Neural progenitor cell (in vitro differentiated cells): ENCODE measurements around the gene AOC2. TPM values are rescaled to one million over a fixed set of nuclear protein-coding genes. Genes with fewer than 3 reads are reported as not detected.
A peak's percentile ranks its signal among the peaks of the same experiment; 100 is the strongest.

Experiments used
- DNase-seq: peaks from one replicate; pipeline ENCODE4 v3.0.0-alpha.2; 2016; ENCODE audit warnings: low spot score
- H2AFZ ChIP-seq: fragments of 200-600 bp; sonication (generic); replicated peaks from 2 replicates; pipeline ENCODE4 v1.6.1; 2016; ENCODE audit warnings: antibody characterized with exemption
- H3F3A ChIP-seq: fragments of 200-600 bp; sonication (generic); 2 replicates; pipeline ENCODE4 v1.6.1; 2016; ENCODE audit warnings: antibody characterized with exemption, low read depth
- H3K27ac ChIP-seq: fragments of 200-600 bp; sonication (generic); 2 replicates; pipeline ENCODE4 v1.5.1; 2016; ENCODE audit warnings: mild to moderate bottlenecking
- H3K27me3 ChIP-seq: fragments of 200-600 bp; sonication (generic); 2 replicates; pipeline ENCODE4 v1.6.1; 2016; ENCODE audit warnings: mild to moderate bottlenecking, moderate library complexity
- H3K36me3 ChIP-seq: fragments of 200-600 bp; sonication (generic); 2 replicates; pipeline ENCODE4 v1.5.1; 2016
- H3K4me1 ChIP-seq: fragments of 200-600 bp; sonication (generic); 2 replicates; pipeline ENCODE4 v1.6.1; 2016; ENCODE audit warnings: mixed run types
- H3K4me2 ChIP-seq: fragments of 200-600 bp; sonication (generic); 2 replicates; pipeline ENCODE4 v1.6.1; 2016
- H3K4me3 ChIP-seq: fragments of 200-600 bp; sonication (generic); 2 replicates; pipeline ENCODE4 v1.5.1; 2016
- H3K79me2 ChIP-seq: fragments of 200-600 bp; sonication (generic); 2 replicates; pipeline ENCODE4 v1.6.1; 2016; ENCODE audit warnings: low read depth
- H3K9ac ChIP-seq: fragments of 200-600 bp; sonication (generic); 2 replicates; pipeline ENCODE4 v1.6.1; 2016
- H3K9me3 ChIP-seq: fragments of 200-600 bp; sonication (generic); 2 replicates; pipeline ENCODE4 v1.5.1; 2016; ENCODE audit warnings: low read depth
- H4K20me1 ChIP-seq: fragments of 200-600 bp; sonication (generic); 2 replicates; pipeline ENCODE4 v1.6.1; 2016; ENCODE audit warnings: low read depth
- H3K27ac Mint-ChIP-seq: 3 replicates; pipeline ENCODE4 v1.8.0; 2021; ENCODE audit warnings: mixed read lengths
- H3K27me3 Mint-ChIP-seq: 2 replicates; pipeline ENCODE4 v1.8.0; 2022; ENCODE audit warnings: low read depth, mild to moderate bottlenecking, inconsistent platforms, moderate library complexity, mixed read lengths; ENCODE audit not compliant: insufficient read depth
- H3K36me3 Mint-ChIP-seq: 3 replicates; pipeline ENCODE4 v1.8.0; 2021; ENCODE audit warnings: mixed read lengths
- H3K4me1 Mint-ChIP-seq: 3 replicates; pipeline ENCODE4 v1.8.0; 2021; ENCODE audit warnings: mixed read lengths
- H3K4me3 Mint-ChIP-seq: 3 replicates; pipeline ENCODE4 v1.8.0; 2021; ENCODE audit warnings: mild to moderate bottlenecking, moderate library complexity, mixed read lengths
- H3K9me3 Mint-ChIP-seq: 3 replicates; pipeline ENCODE4 v1.8.0; 2020; ENCODE audit warnings: mixed read lengths
- CTCF ChIP-seq: fragments of 200-600 bp; sonication (generic); IDR thresholded peaks from 2 replicates; pipeline ENCODE4 v1.5.1; 2017; ENCODE audit warnings: antibody characterized with exemption, mild to moderate bottlenecking
- EZH2 ChIP-seq: fragments of 200-600 bp; sonication (generic); IDR thresholded peaks from 2 replicates; pipeline ENCODE4 v1.6.1; 2017; ENCODE audit warnings: antibody characterized with exemption, mild to moderate bottlenecking, moderate library complexity
- EZH2phosphoT487 ChIP-seq: fragments of 200-600 bp; sonication (generic); IDR thresholded peaks from 2 replicates; pipeline ENCODE4 v1.6.1; 2017; ENCODE audit warnings: antibody characterized with exemption
- total RNA-seq: library from RNA; depleted of rRNA; stranded (reverse); fragments of >200 nt; gene quantifications from 2 replicates; pipeline ENCODE4 v1.2.3, GENCODE V29; 2015; ENCODE audit warnings: low replicate concordance

AOC2 gene
- total RNA-seq, 1 donor from 2014 or later: 1.2 TPM

GRCh38 chr17:42796066-42796758, 48.2 kb upstream of the AOC2 start:
- Histone ChIP-seq H3F3A (no peaks in the 10 kb centered on the region), H3K9me3 (no peaks in the 10 kb centered on the region), H3K27me3 (peaks cover 17% of the 10 kb centered on the region), H3K36me3 (no peaks in the 10 kb centered on the region), H3K9ac (no peak overlapping the region), H3K79me2 (peaks cover 16% of the 10 kb centered on the region), H3K4me2 (no peak overlapping the region), H3K4me1 (peaks cover 7% of the 10 kb centered on the region), H4K20me1 (no peaks in the 10 kb centered on the region), H3K4me3 (no peak overlapping the region), H2AFZ (no peak overlapping the region), H3K27ac (no peak overlapping the region)
- TF ChIP-seq EZH2phosphoT487: no peak
- no peak for TF ChIP-seq CTCF
- no peak for TF ChIP-seq EZH2
- DNase-seq: no peak
- Mint-ChIP-seq H3K36me3 (peaks cover 14% of the 10 kb centered on the region), H3K9me3 (peaks cover 3% of the 10 kb centered on the region), H3K27me3 (peaks cover 21% of the 10 kb centered on the region), H3K4me3 (peak overlapping the region; percentile 75), H3K4me1 (peaks cover 9% of the 10 kb centered on the region), H3K27ac (no peak overlapping the region)

- Histone ChIP-seq H3K9ac (peak overlapping the region; percentile 73), H3K9me3 (no peaks in the 10 kb centered on the region), H3K4me2 (peak overlapping the region; percentile 92), H3K27ac (no peak overlapping the region), H4K20me1 (no peaks in the 10 kb centered on the region), H3F3A (no peaks in the 10 kb centered on the region), H3K27me3 (peaks cover 24% of the 10 kb centered on the region), H3K4me3 (peak overlapping the region; percentile 87), H3K36me3 (no peaks in the 10 kb centered on the region), H3K4me1 (peaks cover 7% of the 10 kb centered on the region), H3K79me2 (peaks cover 16% of the 10 kb centered on the region), H2AFZ (no peak overlapping the region)
- TF ChIP-seq EZH2 (no peak), CTCF (no peak), EZH2phosphoT487 (no peak)
- Mint-ChIP-seq H3K9me3 (peaks cover 3% of the 10 kb centered on the region), H3K36me3 (peaks cover 14% of the 10 kb centered on the region), H3K4me3 (peak overlapping the region; percentile 95), H3K27me3 (peaks cover 20% of the 10 kb centered on the region), H3K27ac (no peak overlapping the region), H3K4me1 (peaks cover 9% of the 10 kb centered on the region)
- DNase-seq: no peak
These were observed 47.0 kb upstream of the AOC2 start for GRCh38 chr17:42797067-42798007.

- Histone ChIP-seq H3K4me1 (peaks cover 7% of the 10 kb centered on the region), H3K36me3 (no peaks in the 10 kb centered on the region), H4K20me1 (no peaks in the 10 kb centered on the region), H3K27me3 (peaks cover 30% of the 10 kb centered on the region), H3F3A (no peaks in the 10 kb centered on the region), H3K9ac (peak overlapping the region; percentile 73), H3K4me2 (peak overlapping the region; percentile 92), H3K4me3 (peak overlapping the region; percentile 87), H2AFZ (peak overlapping the region; percentile 74), H3K27ac (no peak overlapping the region), H3K79me2 (peaks cover 16% of the 10 kb centered on the region), H3K9me3 (no peaks in the 10 kb centered on the region)
- TF ChIP-seq EZH2phosphoT487 (no peak), EZH2 (no peak), CTCF (no peak)
- no peak for DNase-seq
- peaks cover 14% of the 10 kb centered on the region for H3K4me1 Mint-ChIP-seq
- peaks cover 14% of the 10 kb centered on the region for H3K36me3 Mint-ChIP-seq
- peaks cover 19% of the 10 kb centered on the region for H3K27me3 Mint-ChIP-seq
- H3K9me3 Mint-ChIP-seq: peaks cover 3% of the 10 kb centered on the region
- H3K4me3 Mint-ChIP-seq: peak overlapping the region; percentile 95
- no peak overlapping the region for H3K27ac Mint-ChIP-seq
These were observed 46.4 kb upstream of the AOC2 start for GRCh38 chr17:42798011-42798382.
